ENCODE measurements around the gene SLAMF7. TPM values are rescaled to one million over a fixed set of nuclear protein-coding genes. Genes with fewer than 3 reads are reported as not detected.

The SLAMF7 gene
- total and polyA plus RNA-seq, 2 donors (not counting 1 experiment from before 2014, with no cell fraction given): not detected

DNA sequence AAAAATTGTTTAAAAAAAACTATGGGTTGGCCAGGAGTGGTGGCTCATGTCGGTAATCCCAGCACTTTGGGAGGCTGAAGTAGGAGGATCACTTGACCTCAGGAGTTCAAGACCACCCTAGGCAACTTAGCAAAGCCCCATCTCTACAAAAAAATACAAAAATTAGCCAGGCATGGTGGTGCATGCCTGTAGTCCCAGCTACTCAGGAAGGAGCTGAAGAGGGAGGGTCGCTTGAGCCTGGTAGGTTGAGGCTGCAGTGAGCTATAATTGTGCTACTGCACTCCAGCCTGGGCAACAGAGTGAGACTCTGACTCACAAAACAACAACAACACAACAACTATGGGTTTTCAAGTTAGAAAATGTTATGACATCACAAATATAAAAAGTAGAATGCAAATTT lies 16.4 kb downstream of the SLAMF7 start:
- no peaks in the 10 kb centered on the region for H3K9me3 ChIP-seq (ENCODE audit: control insufficient read depth, insufficient read depth, low read depth, low read length)
- H3K27ac ChIP-seq (ENCODE audit: insufficient read depth, low read length): no peak overlapping the region
- H3K4me1 ChIP-seq (ENCODE audit: control insufficient read depth, extremely low read depth, insufficient read depth, low read length): no peaks in the 10 kb centered on the region
- no peak overlapping the region for H3K4me2 ChIP-seq (ENCODE audit: extremely low read depth, insufficient read depth, low read length)
- no peaks in the 10 kb centered on the region for H4K20me1 ChIP-seq (ENCODE audit: control insufficient read depth, extremely low read depth, insufficient read depth, low read length)
- H3K4me3 ChIP-seq (replicated peaks in 1 of 4; ENCODE audit: control extremely low read depth in 1 of 4, insufficient read depth in 1 of 4, low read depth in 3 of 4, low read length in 4 of 4): no peak overlapping the region
- H3K9ac ChIP-seq (ENCODE audit: insufficient read depth, low read length): no peak overlapping the region
- TF ChIP-seq, protein P1, sequence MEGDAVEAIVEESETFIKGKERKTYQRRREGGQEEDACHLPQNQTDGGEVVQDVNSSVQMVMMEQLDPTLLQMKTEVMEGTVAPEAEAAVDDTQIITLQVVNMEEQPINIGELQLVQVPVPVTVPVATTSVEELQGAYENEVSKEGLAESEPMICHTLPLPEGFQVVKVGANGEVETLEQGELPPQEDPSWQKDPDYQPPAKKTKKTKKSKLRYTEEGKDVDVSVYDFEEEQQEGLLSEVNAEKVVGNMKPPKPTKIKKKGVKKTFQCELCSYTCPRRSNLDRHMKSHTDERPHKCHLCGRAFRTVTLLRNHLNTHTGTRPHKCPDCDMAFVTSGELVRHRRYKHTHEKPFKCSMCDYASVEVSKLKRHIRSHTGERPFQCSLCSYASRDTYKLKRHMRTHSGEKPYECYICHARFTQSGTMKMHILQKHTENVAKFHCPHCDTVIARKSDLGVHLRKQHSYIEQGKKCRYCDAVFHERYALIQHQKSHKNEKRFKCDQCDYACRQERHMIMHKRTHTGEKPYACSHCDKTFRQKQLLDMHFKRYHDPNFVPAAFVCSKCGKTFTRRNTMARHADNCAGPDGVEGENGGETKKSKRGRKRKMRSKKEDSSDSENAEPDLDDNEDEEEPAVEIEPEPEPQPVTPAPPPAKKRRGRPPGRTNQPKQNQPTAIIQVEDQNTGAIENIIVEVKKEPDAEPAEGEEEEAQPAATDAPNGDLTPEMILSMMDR (conservative IDR thresholded peaks at IDR 0.05 in 1 of 2, IDR thresholded peaks at IDR 0.05 in 1 of 2; ENCODE audit: low read depth in 1 of 2, low read length in 2 of 2): no peak
- TF ChIP-seq EZH2 (IDR thresholded peaks at IDR 0.05; ENCODE audit: low read length, missing control alignments): no peak
- no peaks in the 10 kb centered on the region for H3K79me2 ChIP-seq (ENCODE audit: control insufficient read depth, insufficient read depth, low read length)
- no peak overlapping the region for H2AFZ ChIP-seq (ENCODE audit: low read length)
- H3K36me3 ChIP-seq (ENCODE audit: control insufficient read depth, insufficient read depth, low read length): no peaks in the 10 kb centered on the region
- DNase-seq (ENCODE audit: low read depth in 2 of 2): no peak
- H3K27me3 ChIP-seq (ENCODE audit: control insufficient read depth, insufficient read depth, low read length): no peaks in the 10 kb centered on the region

DNA sequence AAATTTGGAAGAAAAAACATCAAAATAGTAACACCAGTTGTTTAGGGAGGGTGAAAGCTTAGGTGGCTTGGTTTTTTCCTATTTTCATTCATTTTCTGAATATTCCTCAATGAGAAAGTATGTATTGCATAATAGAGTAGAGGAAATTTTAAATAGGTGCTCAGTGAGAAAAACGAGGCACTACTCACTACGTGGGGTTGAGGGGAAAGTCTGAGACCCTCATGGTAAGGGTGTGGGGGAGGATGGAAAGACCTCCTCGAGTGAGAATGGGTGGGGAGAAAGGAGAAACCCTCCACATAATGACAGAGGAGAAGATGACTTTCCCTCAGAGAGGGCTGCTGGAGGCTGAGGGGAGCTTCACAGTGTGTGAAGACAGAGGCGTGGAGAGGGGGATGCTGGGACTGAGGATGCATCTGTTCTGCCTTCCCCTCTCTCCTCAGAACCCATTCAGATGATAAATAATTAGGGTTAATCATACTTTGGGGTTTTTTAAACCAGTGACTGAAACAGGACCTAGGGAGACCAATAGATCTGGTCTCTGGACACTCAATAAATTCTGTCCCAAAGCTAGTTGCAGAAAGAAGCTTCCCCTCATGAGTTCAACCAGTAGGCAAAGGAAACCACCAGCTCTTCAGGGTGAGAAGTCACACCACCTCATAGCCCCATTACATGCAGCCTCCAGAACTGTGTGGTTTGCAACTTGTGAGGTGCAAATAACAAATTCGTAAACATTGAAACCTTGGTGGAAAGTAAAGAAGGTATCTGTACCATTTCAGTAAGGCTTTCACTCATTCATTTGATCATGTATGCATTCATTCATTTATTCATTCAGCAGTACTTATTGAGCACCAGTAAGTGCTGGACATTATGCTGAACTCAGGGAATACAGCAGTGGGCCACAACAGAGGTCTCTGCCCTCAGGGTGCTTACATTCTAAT lies 17.1 kb downstream of the SLAMF7 start:
- H4K20me1 ChIP-seq (ENCODE audit: control insufficient read depth, extremely low read depth, insufficient read depth, low read length): no peaks in the 10 kb centered on the region
- no peak overlapping the region for H2AFZ ChIP-seq (ENCODE audit: low read length)
- no peaks in the 10 kb centered on the region for H3K36me3 ChIP-seq (ENCODE audit: control insufficient read depth, insufficient read depth, low read length)
- no peaks in the 10 kb centered on the region for H3K27me3 ChIP-seq (ENCODE audit: control insufficient read depth, insufficient read depth, low read length)
- no peak for TF ChIP-seq EZH2 (IDR thresholded peaks at IDR 0.05; ENCODE audit: low read length, missing control alignments)
- TF ChIP-seq, protein P1 (conservative IDR thresholded peaks at IDR 0.05 in 1 of 2, IDR thresholded peaks at IDR 0.05 in 1 of 2; ENCODE audit: low read depth in 1 of 2, low read length in 2 of 2): no peak
- DNase-seq (ENCODE audit: low read depth in 2 of 2): no peak
- H3K27ac ChIP-seq (ENCODE audit: insufficient read depth, low read length): no peak overlapping the region
- no peaks in the 10 kb centered on the region for H3K4me1 ChIP-seq (ENCODE audit: control insufficient read depth, extremely low read depth, insufficient read depth, low read length)
- no peak overlapping the region for H3K9ac ChIP-seq (ENCODE audit: insufficient read depth, low read length)
- no peak overlapping the region for H3K4me3 ChIP-seq (replicated peaks in 1 of 4; ENCODE audit: control extremely low read depth in 1 of 4, insufficient read depth in 1 of 4, low read depth in 3 of 4, low read length in 4 of 4)
- H3K4me2 ChIP-seq (ENCODE audit: extremely low read depth, insufficient read depth, low read length): no peak overlapping the region
- no peaks in the 10 kb centered on the region for H3K9me3 ChIP-seq (ENCODE audit: control insufficient read depth, insufficient read depth, low read depth, low read length)
- no peaks in the 10 kb centered on the region for H3K79me2 ChIP-seq (ENCODE audit: control insufficient read depth, insufficient read depth, low read length)

- no peaks in the 10 kb centered on the region for H4K20me1 ChIP-seq (ENCODE audit: control insufficient read depth, extremely low read depth, insufficient read depth, low read length)
These were observed 17.8 kb downstream of the SLAMF7 start for GRCh38 chr1:160756849-160757201.

More at GRCh38 chr1:160756849-160757201, 17.8 kb downstream of the SLAMF7 start:
- no peak for DNase-seq (ENCODE audit: low read depth in 2 of 2)
- H3K79me2 ChIP-seq (ENCODE audit: control insufficient read depth, insufficient read depth, low read length): no peaks in the 10 kb centered on the region
- H3K27me3 ChIP-seq (ENCODE audit: control insufficient read depth, insufficient read depth, low read length): no peaks in the 10 kb centered on the region
- no peak overlapping the region for H2AFZ ChIP-seq (ENCODE audit: low read length)
- TF ChIP-seq EZH2 (IDR thresholded peaks at IDR 0.05; ENCODE audit: low read length, missing control alignments): no peak
- TF ChIP-seq, protein P1 (conservative IDR thresholded peaks at IDR 0.05 in 1 of 2, IDR thresholded peaks at IDR 0.05 in 1 of 2; ENCODE audit: low read depth in 1 of 2, low read length in 2 of 2): no peak
- H3K4me1 ChIP-seq (ENCODE audit: control insufficient read depth, extremely low read depth, insufficient read depth, low read length): no peaks in the 10 kb centered on the region
- no peaks in the 10 kb centered on the region for H3K36me3 ChIP-seq (ENCODE audit: control insufficient read depth, insufficient read depth, low read length)
- no peak overlapping the region for H3K4me3 ChIP-seq (replicated peaks in 1 of 4; ENCODE audit: control extremely low read depth in 1 of 4, insufficient read depth in 1 of 4, low read depth in 3 of 4, low read length in 4 of 4)
- no peaks in the 10 kb centered on the region for H3K9me3 ChIP-seq (ENCODE audit: control insufficient read depth, insufficient read depth, low read depth, low read length)
- no peak overlapping the region for H3K9ac ChIP-seq (ENCODE audit: insufficient read depth, low read length)
- no peak overlapping the region for H3K4me2 ChIP-seq (ENCODE audit: extremely low read depth, insufficient read depth, low read length)
- H3K27ac ChIP-seq (ENCODE audit: insufficient read depth, low read length): no peak overlapping the region

All from fibroblast of lung (primary cell).